Sigmoid colon (tissue), 4 donors: ENCODE results near the gene MASP2.

Experiments
- EP300 ChIP-seq, 4 donors: sonication (generic); formaldehyde crosslinking; IDR thresholded peaks; one replicate each; pipeline ENCODE4 v1.6.1; 2017; ENCODE audit warnings: antibody characterized with exemption in 4 of 4
- POLR2A ChIP-seq, 2 donors: fragments of 450-650 bp; IDR thresholded peaks; one replicate each; pipeline ENCODE4 v1.6.1; 2016; ENCODE audit warnings: antibody characterized with exemption in 2 of 2, mild to moderate bottlenecking in 2 of 2, moderate library complexity in 2 of 2
- POLR2AphosphoS5 ChIP-seq, 4 donors: sonication (generic); formaldehyde crosslinking; IDR thresholded peaks; one replicate each; pipeline ENCODE4 v1.6.1; 2017; ENCODE audit warnings: antibody characterized with exemption in 4 of 4
- TF ChIP-seq, protein P1 (sequence below), 4 experiments: fragments of 450-650 bp in 3 of 4; fragments of 200-600 bp in 1 of 4; IDR thresholded peaks; one replicate each; pipeline ENCODE4 v1.5.1; 2016 to 2019; ENCODE audit warnings: antibody characterized with exemption in 4 of 4, mild to moderate bottlenecking in 3 of 4, moderate library complexity in 2 of 4

DNA sequence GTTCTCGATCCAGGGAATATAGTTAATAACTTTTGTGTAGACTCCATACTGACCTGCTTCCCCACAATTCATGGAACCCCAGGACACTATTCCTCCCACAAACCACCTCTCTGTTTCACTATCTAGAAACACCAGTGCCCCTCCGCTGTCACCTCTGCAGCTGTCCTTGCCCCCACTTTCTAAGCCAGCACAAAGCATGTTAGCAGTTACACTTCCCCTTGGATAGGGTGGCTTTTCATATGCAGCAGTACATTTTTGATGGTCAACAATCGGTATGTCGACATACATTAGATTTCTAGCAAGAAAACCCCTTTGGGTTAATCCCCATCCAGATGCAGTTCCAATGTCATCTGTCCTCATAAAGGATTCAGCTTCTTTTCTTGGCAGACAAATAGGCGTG lies 20.1 kb downstream of the MASP2 start:
- TF ChIP-seq, protein P1, sequence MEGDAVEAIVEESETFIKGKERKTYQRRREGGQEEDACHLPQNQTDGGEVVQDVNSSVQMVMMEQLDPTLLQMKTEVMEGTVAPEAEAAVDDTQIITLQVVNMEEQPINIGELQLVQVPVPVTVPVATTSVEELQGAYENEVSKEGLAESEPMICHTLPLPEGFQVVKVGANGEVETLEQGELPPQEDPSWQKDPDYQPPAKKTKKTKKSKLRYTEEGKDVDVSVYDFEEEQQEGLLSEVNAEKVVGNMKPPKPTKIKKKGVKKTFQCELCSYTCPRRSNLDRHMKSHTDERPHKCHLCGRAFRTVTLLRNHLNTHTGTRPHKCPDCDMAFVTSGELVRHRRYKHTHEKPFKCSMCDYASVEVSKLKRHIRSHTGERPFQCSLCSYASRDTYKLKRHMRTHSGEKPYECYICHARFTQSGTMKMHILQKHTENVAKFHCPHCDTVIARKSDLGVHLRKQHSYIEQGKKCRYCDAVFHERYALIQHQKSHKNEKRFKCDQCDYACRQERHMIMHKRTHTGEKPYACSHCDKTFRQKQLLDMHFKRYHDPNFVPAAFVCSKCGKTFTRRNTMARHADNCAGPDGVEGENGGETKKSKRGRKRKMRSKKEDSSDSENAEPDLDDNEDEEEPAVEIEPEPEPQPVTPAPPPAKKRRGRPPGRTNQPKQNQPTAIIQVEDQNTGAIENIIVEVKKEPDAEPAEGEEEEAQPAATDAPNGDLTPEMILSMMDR (IDR thresholded peaks at IDR 0.05): no peak
- TF ChIP-seq POLR2A (IDR thresholded peaks at IDR 0.05) (no peak), EP300 (IDR thresholded peaks at IDR 0.05) (no peak), POLR2AphosphoS5 (IDR thresholded peaks at IDR 0.05) (no peak)
